HG02973 (cell line): ENCODE measurements around the gene ABCA4.

Source experiments
- ATAC-seq: cut with Tn5 transposase; IDR thresholded peaks from one replicate; pipeline ENCODE4 v1.9.1; 2021; ENCODE audit warnings: moderate library complexity; ENCODE audit not compliant: unreplicated experiment

The ABCA4 gene

DNA sequence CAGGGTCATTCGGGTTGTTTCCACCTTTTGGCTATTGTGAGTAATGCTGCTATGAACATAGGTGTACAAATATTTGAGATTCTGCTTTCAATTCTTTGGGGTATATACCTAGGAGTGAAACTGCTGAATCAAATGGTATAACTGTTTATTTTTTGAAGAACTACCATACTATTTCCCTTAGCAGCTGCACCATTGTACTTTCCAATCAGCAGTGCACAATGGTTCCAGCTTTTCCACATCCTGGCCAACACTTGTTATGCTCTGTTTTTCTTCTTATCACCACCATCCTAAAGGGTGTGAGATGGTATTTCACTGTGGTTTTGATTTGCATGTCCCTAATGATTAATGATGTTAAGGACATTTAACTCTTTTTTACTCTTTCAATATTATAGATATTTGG lies 3.6 kb upstream of the ABCA4 start:
- ATAC-seq: no peak

DNA sequence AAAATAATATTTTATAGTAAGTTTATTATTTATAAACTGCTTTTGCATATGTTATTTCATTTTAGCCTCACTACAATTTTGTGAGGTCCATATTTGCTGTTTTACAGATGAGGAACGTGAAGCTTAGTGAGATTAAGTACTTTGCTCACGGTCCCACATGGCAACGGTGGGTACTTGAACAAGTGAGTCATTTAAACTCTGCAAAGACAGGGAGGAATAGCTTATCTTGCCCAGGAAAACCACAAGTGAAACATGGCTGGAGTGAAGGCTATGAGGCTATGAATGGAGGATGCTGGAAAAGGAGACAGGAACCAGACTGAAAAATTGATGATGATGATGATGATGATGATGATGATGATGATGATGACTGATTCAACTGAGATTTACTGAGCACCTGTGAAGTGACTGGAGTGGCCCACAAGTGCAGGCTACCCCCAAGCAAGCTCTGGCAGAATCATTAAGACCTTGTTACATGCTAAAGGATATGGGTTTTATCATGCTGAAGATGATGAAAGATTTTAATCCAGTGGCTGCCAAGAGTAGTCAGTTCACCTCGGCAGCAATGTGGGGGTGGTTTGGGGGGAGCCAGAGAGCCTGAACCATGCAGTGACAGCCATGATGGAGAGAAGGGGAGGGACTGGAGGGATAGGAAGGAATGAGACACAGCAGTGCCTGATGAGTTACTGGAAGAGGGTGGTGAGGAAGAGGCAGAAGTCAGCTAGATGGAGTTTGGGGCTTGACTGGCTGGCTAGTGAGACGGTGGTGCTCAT lies 1.4 kb upstream of the ABCA4 start:
- ATAC-seq: no peak

DNA sequence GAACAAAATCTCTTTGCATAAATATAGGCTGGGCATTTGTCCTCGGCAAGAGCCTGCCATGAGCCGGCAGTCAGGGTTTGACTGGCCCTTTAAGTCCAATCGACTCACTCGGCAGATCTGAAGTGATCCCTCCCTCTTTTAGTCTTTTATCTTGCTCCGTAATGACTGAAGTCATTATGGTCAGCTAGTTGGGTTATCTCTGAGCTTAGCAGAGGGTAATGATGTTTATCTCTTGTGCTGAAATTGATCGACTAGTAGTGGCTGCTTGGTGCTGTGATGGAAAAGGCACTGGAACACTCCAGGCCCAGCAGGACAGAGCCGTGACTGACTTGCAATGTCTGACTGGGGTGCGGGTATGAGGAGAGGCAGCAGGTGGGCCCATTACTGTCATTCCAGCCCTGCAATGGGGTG lies 468 bp upstream of the ABCA4 start:
- no peak for ATAC-seq

DNA sequence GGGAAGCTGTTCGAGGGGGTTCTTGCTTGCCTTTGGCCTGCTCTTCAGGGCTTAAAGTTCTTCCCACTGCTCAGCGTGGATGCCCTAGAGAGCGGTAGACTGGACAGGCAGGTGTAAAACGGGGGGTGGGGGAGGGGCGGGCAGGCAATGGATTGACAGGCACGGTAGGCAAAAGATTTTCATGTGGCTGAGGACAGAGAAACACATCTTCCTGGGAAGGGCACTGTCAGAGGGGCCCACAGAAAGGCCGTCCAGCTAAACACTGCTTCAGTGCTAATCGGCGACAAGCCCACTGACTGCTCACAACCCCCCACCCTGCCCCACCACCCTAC lies 412 bp downstream of the ABCA4 start:
- no peak for ATAC-seq

DNA sequence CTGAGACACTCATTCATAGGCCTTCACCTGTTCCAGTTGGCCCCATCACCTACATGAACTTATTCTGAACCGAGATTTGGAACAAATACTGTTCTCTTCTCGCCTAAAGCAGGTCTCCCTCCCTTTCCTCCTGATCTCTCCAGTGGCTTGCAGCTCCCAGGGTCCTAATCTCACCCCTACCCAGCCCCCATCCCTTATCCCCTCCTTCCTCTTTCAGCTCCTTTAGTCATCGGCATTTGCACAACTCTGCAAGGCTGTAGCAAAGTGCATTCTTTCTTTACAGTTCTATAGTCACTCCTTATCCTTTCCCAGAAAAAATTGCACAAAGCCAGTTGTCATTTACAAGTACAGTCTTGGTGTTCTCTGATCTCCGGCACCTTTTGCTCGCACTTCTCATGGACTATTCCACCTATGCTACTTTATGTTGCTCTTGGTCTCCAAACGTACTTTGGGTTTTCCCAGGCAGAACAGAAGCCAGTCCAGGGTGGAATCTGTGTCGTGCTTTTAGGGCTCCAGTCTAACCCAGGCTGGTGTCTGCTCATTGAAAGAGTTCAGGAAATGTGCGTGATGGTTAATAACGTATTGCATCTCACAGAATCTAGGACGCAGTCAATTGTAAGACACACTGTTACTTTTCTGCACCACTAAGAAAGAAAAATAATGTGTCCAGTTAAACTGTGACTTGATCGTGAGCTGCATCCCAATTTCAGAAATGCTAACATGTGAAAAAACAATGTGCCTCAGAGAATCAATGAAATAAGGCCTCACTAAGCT lies 965 bp downstream of the ABCA4 start:
- ATAC-seq: no peak

DNA sequence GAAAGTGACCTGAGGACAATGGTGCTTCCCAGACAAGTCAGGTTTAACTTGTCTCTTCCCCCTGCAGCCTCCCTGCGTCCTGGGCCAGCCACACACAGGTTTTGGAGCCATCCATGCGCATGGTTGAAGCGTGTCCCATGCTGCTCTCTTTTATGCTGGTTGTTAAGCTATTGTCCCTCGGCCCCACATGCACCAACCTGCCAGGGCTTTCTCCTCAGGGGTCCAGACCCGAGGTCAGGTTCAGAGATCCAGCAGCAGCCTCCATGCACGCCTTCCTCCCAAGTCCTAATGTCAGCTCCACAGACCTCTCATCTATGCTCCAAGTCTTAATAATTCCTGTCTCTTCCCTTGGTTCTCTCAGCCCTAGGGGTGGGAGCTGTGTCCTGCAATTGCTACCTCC lies 1.6 kb downstream of the ABCA4 start:
- no peak for ATAC-seq

DNA sequence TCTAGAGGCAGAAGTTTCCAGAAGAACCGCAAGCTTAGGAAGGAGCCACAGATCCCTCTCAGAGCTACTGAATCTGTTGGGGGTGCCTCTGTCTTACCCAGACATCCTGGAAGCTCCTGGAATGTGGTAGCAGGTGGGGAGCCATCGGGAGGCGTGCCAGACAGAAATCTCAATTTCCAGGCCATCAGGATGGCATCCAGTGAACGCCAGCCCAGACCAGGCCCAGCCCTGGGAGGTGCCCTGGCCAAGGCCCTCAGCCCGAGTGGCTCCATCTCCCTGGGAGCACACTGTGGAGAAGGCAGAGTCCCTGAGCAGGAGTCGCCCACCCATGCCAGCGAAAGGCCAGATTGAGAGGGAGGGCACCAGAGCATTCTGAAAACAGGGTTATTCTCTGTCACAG lies 2.5 kb downstream of the ABCA4 start:
- no peak for ATAC-seq

DNA sequence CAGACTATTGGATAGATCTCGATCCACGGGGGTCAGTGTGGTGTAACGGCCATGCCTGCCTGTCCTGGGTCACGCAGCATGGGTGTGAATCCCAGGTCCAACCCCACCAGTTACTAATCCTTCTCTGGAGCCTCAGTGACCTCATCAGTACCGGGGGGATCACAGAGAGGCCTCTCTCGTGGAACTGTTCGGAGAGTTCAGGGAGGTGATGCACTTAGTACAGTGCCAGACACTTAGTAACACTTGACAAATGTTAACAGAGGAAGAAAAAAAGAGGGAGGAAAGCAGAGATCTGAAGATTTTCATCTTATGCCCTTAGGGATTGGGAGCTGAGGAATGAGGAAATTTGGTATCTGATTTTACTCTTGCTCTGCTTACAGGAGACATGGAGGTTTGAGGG lies 2.9 kb downstream of the ABCA4 start:
- no peak for ATAC-seq

DNA sequence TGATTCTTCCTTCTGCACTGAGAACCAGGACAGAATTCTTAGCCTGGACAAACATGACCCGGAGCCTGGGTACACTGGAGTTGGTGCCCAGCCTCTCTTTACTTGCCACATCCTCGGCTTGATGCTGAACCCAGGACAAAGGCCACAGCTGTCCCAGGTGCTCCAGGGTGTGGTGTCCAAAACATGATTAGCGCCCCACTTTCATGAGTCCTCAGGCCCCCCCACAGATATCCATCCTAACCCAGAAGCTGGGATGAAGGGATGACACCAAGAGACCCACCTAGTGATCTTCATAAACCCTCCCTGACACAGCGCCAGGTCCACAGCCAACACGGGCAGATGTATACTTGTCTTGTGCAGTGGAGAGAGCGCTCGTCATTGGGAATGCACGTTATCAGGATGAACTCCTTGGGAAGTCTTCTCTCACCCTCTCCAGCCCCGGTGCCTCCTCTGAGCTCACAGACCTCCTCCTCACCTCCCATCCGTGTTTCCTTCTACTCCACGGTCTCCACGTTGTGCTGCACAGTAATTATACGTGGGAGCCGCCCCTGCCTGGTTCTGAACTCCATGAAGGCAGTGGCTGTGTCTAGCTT lies 3.6 kb downstream of the ABCA4 start:
- ATAC-seq: no peak

DNA sequence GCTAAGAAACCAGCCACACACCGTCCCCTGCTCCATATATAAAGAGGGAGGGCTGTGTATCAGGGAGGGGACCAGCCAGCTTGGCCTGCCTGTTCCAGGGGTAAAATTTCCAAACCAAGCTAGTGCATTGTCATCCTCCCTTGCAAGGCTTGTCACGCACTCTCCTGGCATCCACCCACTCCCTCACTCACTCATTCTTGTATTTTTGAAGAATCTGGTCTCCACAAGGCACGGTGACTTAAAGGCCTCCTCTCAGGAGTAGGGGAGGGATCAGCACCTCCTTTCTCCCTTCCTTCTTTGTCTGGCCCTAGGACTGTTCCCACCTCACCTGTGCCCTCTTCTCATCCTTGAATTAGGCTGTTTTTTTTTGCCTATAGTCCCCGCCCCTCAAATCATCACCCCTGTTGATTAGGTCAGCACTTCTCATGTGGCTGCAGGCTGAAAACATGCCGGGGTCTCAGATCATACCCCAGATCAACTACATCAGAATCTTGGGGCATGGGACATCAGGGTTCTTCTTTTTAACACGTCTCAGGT lies 5.0 kb downstream of the ABCA4 start:
- ATAC-seq: no peak

DNA sequence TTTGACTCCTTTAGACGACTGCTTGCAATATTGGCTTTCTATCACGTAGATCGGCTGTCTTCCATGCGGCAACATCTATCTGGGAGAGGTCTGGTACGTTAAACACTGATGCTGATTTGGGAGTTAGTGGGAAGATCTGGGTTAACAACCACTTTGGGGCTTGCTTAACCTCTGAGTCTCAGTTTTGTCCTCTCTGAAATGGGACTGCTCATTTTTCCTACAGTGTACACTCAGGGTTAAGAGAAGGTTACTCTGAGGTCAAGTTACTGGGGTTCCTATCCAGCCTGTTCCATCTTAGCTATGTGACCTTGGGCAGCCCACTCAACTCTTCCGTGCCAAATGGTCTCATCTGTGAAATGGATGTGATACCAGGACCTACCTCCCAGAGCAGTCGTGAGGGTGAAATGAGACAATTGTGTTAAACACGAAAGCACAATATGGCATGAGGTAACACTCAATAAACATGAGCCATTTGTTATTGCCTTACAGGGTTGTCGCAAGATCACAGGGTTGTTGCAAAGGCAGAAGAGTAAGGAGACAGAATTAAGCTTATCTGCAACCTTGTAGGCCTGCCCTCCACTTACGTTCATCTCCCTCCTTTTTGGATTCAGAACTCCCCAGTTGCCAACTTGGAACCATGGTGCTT lies 5.6 kb downstream of the ABCA4 start:
- ATAC-seq: no peak

DNA sequence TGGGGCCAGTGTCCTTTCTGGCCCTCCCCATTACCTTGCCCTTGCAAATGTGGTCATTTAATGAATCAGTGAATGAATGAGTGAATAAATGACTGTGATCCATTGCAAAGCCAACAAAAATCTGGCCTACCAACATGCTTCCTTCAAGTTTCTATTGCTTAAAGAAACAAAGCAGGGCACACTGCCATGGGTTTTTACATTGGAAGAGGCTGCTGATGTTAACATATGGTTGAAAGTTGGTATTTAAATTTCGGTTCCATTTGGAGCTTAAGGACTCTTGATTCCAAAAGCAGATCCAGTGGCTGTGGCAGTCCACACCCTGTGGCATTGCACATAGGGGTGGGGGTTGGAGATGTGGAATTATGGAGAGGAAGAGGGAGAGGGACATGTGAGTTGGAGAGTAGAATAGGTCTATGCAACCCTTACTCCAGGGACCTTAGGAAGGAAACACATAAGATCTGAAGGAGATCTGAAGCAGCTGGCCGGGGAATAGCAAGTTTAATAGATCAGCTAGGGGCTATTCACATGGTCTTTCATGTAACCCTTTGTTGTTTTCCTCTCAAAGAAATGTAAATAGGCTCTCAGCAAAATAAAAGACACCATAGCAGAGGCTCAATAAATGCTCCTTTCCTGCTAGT lies 7.2 kb downstream of the ABCA4 start:
- ATAC-seq: no peak

DNA sequence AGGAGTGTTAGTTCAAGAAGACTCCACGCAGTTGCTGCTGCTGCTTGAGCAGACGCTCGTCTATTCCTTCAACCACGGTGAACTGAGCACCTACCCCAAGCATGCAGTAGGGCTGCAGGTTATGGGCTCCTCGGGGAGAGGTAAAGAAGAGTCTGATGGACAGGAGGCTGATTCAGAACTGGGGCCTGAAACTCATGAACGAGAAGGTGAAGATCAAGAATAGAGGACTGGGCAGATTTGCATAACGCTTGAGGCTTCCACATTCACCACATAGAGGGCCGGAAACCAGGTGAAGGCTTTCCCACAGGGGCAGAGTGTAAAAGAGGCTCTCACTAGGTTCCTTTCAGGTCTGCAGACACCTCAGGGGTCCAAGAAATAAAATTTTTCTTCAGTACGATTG lies 9.1 kb downstream of the ABCA4 start:
- ATAC-seq: no peak

DNA sequence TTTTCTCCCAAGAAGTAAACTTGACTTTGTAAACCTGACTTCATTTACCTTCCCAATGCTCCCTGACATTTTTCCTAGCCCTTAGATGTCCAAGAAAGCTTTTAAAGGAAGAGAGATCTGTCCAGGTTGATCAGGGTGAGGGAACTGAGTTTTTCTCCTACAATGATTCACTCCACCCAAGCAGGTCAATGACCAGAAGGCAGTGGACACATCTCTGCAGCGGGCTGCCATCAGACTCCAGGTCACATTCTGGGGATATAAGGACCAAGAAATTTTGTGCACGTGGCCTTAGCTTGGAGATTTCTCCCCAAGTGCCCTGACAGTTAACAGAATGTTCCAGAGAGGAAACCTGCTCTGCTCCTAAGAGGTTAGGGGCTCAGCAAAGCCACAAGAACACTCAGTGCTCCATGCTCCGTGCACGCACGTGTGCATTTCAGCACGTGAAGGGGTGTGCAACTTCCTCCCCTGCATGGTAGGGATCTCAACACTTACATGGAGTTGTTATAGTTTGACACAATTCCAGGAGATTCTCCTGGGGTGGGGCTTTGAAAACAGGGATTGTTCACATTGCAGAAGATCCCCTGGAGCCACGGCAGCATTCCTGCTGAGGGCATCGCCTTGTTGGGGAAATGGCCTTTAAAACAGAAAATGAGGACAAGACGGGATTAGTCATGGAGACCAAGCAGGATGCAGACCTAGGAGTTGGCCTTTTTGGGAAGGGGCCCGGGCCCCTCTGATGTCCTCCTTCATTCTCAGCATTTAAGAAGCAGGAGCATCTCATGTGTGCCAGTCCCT lies 9.8 kb downstream of the ABCA4 start:
- ATAC-seq: no peak

DNA sequence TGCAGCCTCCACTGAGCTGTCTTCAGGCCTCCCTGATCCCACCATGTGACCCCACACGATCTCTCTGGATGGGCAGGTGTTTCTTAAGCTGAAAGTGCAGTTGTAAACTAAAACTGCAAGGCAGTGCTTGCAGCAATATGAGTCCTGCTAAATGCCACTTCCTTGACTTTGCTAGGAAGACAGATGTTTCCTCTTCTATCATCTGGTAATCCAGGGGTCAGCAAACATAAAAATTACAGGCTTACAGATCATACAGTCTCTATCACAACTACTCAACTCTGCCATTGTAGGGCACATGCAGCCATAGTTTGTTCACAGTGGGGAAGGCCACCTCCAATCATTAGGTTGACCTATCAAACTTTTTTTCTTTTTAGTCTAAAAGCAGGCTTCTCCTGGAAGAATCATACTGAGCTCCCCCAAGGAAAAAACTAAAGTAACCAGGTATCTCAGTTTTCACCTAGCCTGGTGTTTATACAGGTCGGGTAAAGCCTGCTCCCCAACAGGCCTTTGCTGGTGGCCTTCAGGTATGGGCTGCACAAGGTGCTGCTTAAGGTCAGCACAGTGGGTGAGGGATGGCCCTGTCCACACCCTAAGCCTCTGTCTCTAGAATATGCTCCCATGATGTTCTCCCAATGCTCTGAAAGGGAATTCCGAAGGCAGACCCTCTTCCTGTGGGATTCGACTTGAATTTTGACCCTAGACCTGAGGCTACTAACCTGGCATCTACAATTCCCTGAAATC lies 10.8 kb downstream of the ABCA4 start:
- ATAC-seq: no peak

DNA sequence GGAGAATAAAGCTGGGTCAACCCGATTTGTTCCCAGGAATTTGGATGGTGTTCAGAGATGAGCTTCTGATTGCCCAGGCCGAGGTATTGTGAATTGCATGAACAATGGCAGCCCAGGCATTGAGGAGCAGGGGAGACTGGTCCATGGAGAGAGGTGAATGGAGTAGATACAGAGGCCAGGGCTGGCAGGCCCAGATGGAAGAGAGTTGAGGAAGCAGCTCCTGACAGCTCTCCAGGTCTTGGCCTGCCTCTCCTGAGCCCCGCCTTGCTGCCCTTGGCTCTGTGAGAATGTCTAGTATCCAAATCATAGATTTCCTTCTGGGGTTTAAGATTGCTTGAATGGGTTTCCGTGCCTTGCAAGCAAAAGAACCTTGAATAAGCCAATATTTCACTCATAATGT lies 11.5 kb downstream of the ABCA4 start:
- ATAC-seq: no peak

DNA sequence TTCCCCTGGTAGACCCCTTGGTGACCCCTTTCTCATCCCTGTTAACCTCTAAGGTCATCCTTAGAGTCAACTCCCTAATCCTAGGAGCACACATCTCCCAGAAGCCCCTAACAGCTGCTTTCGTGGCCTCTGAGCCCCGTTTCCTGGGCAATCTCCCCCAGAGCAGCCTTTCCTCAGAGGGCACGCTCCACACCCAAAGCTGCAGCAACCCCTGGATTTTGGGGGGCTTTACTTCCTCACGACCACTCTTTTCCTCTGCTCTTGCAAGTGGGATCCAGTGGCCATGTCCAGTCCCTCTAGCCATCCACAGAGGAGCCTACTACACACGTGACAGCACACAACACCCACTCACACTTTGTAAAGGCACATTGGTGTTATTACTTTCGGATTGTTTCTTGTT lies 13.8 kb downstream of the ABCA4 start:
- no peak for ATAC-seq

DNA sequence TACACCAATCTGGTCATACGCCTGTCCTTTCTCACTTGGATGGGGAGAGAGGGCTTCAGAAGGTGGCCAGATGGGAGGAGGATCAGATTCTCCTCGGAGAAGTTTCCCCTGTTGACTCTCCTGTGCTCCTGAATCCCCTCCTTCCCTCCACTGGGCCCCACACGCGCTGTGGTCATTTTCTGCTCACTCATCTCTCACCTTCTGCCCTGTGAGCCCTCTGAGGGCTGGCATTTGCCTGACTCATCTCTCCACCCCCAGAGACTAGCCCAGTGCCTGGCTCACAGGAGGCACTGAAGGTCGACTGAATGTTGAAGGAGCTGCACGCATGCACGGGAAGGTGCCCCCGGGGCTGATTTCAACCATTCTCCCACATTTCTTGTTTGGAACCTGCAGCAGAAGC lies 14.2 kb downstream of the ABCA4 start:
- no peak for ATAC-seq

DNA sequence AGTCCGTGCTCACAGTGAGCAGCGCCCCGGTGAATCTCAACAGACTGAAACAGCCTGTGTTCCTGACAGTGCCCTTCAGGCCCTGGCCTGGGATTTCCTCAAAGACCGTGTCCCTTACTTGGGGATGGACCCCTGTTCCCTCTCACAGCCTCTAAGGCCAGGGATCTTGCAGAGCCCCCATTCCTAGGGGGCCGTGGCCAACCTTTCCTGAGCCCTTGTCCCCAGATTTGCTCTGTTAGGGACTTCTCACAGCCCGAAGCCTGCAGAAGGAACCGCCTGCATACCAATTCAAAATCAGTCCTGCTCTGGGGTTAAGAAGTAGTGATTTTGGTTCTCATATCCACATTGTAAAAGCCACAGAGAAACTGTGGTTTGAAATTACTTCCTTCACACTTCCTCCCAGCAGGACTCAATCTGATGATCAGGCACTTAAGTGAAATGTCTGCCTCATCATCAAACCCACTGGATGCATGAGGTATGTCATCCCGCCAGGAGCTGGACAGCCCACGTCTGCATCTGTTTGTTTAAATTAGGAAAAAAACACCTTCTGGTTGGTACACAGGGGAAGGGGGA lies 14.9 kb downstream of the ABCA4 start:
- ATAC-seq: no peak
